Non-pigmented ciliary epithelial cell (primary cell): ENCODE measurements around the gene SARM1.
"Not testable (repeated sequence)": the region's sequence is repeated elsewhere in the genome, so short reads cannot be mapped to it uniquely, and the experiment has no call there.

Source experiments
- DNase-seq: peaks from one replicate; pipeline ENCODE4 v3.0.0-alpha.2; 2010; ENCODE audit warnings: low read depth

Gene SARM1

GRCh38 chr17:28425206-28425605 lies 53.7 kb downstream of the SARM1 start:
- DNase-seq = no peak

GRCh38 chr17:28426081-28426519 lies 54.6 kb downstream of the SARM1 start:
- DNase-seq = no peak

- DNase-seq = no peak
Observed at GRCh38 chr17:28427371-28427770, 55.9 kb downstream of the SARM1 start.

GRCh38 chr17:28427982-28428381 lies 56.5 kb downstream of the SARM1 start:
- not testable (repeated sequence) for DNase-seq

GRCh38 chr17:28433721-28434120 lies 62.2 kb downstream of the SARM1 start:
- DNase-seq = no peak

GRCh38 chr17:28434326-28434725 lies 62.8 kb downstream of the SARM1 start:
- not testable (repeated sequence) for DNase-seq

GRCh38 chr17:28443901-28444638 lies 72.6 kb downstream of the SARM1 start:
- DNase-seq = no peak

GRCh38 chr17:28446716-28447395 lies 75.4 kb downstream of the SARM1 start:
- DNase-seq = no peak

- DNase-seq = no peak
Observed at GRCh38 chr17:28447396-28447760, 75.9 kb downstream of the SARM1 start.

GRCh38 chr17:28449859-28450258 lies 78.4 kb downstream of the SARM1 start:
- DNase-seq = no peak
